CD4-positive, alpha-beta T cell (primary cell): ENCODE measurements around the gene ANKRD13D. TPM values are rescaled to one million over a fixed set of nuclear protein-coding genes. Genes with fewer than 3 reads are reported as not detected.

Experiments
- ATAC-seq: fragments of 200-7000 bp; cut with Tn5 transposase; one replicate; pipeline ENCODE4 v1.10.0; 2022; ENCODE audit warnings: mild to moderate bottlenecking; ENCODE audit not compliant: poor library complexity
- CTCF ChIA-PET: fragments of 350-600 bp; sonication (Branson Sonifier 250); formaldehyde crosslinking; loops from one replicate; lab custom pipeline; 2021; ENCODE audit warnings: antibody characterized with exemption, inconsistent platforms; lab: Charles Lee
- POLR2A ChIA-PET: fragments of 350-600 bp; sonication (Branson Sonifier 250); formaldehyde crosslinking; loops from one replicate; lab custom pipeline; 2021; ENCODE audit warnings: antibody characterized with exemption, inconsistent platforms; lab: Charles Lee
- DNase-seq, 14 experiments: peaks; one replicate each; pipeline ENCODE4 v3.0.0-alpha.2; 2013 to 2020; ENCODE audit warnings: mixed read lengths in 2 of 14
- H3K27ac ChIP-seq, 2 donors: one replicate each; pipeline versions ENCODE4 v1.5.1 to v1.7.0; 2013; ENCODE audit warnings: low read length in 2 of 2, low read depth in 1 of 2, mild to moderate bottlenecking in 1 of 2
- H3K27me3 ChIP-seq, 2 experiments: 1 replicate in 1 of 2; 2 replicates in 1 of 2; pipeline versions ENCODE4 v1.6.1 to v1.7.0; 2013; ENCODE audit warnings: low read length in 2 of 2, control low read depth in 1 of 2, mild to moderate bottlenecking in 1 of 2, moderate library complexity in 1 of 2; ENCODE audit not compliant: insufficient read depth in 2 of 2, control insufficient read depth in 1 of 2
- H3K36me3 ChIP-seq: one replicate; pipeline ENCODE4 v1.6.1; 2013; ENCODE audit warnings: low read length, control low read depth; ENCODE audit not compliant: insufficient read depth
- H3K4me1 ChIP-seq: one replicate; pipeline ENCODE4 v1.6.1; 2013; ENCODE audit warnings: low read length, control low read depth; ENCODE audit not compliant: insufficient read depth
- H3K4me3 ChIP-seq: one replicate; pipeline ENCODE4 v1.5.1; 2013; ENCODE audit warnings: mild to moderate bottlenecking, low read length, moderate library complexity
- H3K9me3 ChIP-seq, 2 experiments: 1 replicate in 1 of 2; 2 replicates in 1 of 2; pipeline versions ENCODE4 v1.6.1 to v1.7.0; 2013; ENCODE audit warnings: low read length in 2 of 2, mild to moderate bottlenecking in 2 of 2, control low read depth in 1 of 2, moderate library complexity in 1 of 2; ENCODE audit not compliant: control insufficient read depth in 1 of 2, insufficient read depth in 1 of 2
- H3K27ac Mint-ChIP-seq: one replicate; pipeline ENCODE4 v1.8.0; 2020; ENCODE audit warnings: mixed read lengths
- H3K27me3 Mint-ChIP-seq: one replicate; pipeline ENCODE4 v1.8.0; 2021; ENCODE audit warnings: mixed read lengths
- H3K36me3 Mint-ChIP-seq: one replicate; pipeline ENCODE4 v1.8.0; 2021; ENCODE audit warnings: low read depth, mixed read lengths
- H3K4me1 Mint-ChIP-seq: one replicate; pipeline ENCODE4 v1.8.0; 2021; ENCODE audit warnings: low read depth, mixed read lengths
- H3K4me3 Mint-ChIP-seq: one replicate; pipeline ENCODE4 v1.8.0; 2020; ENCODE audit warnings: mild to moderate bottlenecking, mixed read lengths
- H3K9me3 Mint-ChIP-seq: one replicate; pipeline ENCODE4 v1.8.0; 2020; ENCODE audit warnings: mixed read lengths
- intact Hi-C, 2 experiments: fragments of 100-400 bp; cut with DNase I in 1 of 2; cut with micrococcal nuclease in 1 of 2; formaldehyde crosslinking; loops; one replicate each; pipeline versions ENCODE4 v1.15.1 to v1.9.0; 2023 to 2025; cut with DNase I, micrococcal nuclease
- total RNA-seq, 174 experiments: library from RNA in 2 of 174; stranded (reverse) in 2 of 174; gene quantifications; one replicate each; pipeline ENCODE4 v1.2.3 and lab custom pipeline; 2021 to 2026
- TF ChIP-seq, protein P1 (sequence below): fragments of 200-600 bp; IDR thresholded peaks from one replicate; pipeline ENCODE4 v1.8.0; 2022; ENCODE audit warnings: antibody characterized with exemption, mild to moderate bottlenecking

Gene ANKRD13D
- total RNA-seq, 2 experiments from 2014 or later = 160 to 161 TPM

DNA sequence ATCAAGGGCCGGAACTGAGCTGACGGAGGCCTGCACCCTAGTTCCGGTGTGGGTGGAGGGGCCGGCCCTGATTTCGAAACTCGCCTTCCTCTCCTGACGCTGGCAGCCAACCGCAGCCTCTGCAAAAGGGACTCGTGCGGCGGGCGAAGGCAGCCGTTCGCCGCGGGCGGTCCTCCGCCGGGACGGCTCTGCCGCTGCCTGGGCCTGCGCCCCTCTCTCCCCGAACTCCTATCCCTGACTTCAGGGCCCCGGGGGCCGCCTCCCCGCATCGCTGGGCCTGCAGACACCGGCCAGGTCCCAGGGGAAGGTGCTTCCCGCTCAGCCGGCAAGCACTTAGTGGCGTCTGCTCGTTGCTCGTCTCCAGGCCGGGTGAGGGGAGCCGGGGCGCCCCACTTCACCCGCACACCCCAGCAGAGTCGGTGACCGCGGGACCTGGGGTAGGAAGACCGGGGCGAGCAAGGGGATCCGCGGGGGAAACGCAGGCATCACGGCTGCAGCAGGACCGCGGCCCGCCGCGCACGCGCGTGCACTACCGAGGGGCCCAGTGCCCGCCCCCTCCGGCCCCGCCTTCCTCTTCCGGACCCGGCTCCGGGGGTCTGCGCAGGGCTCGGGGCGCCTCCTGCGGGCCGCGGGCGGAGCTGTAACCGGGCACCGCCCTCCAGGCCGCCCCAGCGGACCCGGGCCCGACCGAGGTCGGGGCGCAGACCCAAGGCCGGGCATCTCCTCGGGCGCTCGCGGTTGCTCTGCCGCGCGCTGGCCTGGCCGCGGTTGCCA is 464 bp upstream of the ANKRD13D start:
- no peaks in the 10 kb centered on the region for H3K27me3 Mint-ChIP-seq
- ChIA-PET POLR2A (interaction anchor here (0.5 to 5.5 kb wide), 22 partner anchors 10 to 650 kb away, joined by 3 to 191 read pairs (median 6); partner anchors contain the start of genes AIP, GRK2, KDM2A and POLD4), CTCF (interaction anchor here (0.8 to 4.5 kb wide), 12 partner anchors 9 to 94 kb away, joined by 3 to 38 read pairs (median 5); partner anchors contain the start of gene GRK2)
- H3K27ac ChIP-seq = peak overlapping the region; percentile 90 to 95
- H3K4me3 Mint-ChIP-seq = peak overlapping the region; percentile 83
- ATAC-seq = peak; percentile 63
- peaks cover 49% of the 10 kb centered on the region for H3K4me1 Mint-ChIP-seq
- intact Hi-C loops = loop anchor here (1.0 to 10.0 kb wide), 5 partner anchors 11 to 196 kb away; partner anchors contain the start of gene AIP (in 1 of the 2)
- TF ChIP-seq, protein P1, sequence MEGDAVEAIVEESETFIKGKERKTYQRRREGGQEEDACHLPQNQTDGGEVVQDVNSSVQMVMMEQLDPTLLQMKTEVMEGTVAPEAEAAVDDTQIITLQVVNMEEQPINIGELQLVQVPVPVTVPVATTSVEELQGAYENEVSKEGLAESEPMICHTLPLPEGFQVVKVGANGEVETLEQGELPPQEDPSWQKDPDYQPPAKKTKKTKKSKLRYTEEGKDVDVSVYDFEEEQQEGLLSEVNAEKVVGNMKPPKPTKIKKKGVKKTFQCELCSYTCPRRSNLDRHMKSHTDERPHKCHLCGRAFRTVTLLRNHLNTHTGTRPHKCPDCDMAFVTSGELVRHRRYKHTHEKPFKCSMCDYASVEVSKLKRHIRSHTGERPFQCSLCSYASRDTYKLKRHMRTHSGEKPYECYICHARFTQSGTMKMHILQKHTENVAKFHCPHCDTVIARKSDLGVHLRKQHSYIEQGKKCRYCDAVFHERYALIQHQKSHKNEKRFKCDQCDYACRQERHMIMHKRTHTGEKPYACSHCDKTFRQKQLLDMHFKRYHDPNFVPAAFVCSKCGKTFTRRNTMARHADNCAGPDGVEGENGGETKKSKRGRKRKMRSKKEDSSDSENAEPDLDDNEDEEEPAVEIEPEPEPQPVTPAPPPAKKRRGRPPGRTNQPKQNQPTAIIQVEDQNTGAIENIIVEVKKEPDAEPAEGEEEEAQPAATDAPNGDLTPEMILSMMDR = peak; percentile 48
- H3K4me1 ChIP-seq = peaks cover 86% of the 10 kb centered on the region
- peak overlapping the region; percentile 90 for H3K27ac Mint-ChIP-seq
- peaks cover 85% of the 10 kb centered on the region for H3K36me3 Mint-ChIP-seq
- no peaks in the 10 kb centered on the region for H3K9me3 Mint-ChIP-seq
- no peaks in the 10 kb centered on the region for H3K27me3 ChIP-seq
- H3K4me3 ChIP-seq = peak overlapping the region; percentile 91
- peaks cover 69% of the 10 kb centered on the region for H3K36me3 ChIP-seq
- H3K9me3 ChIP-seq = no peaks in the 10 kb centered on the region
- peak; percentile 79 to 95 (median 89) for DNase-seq

DNA sequence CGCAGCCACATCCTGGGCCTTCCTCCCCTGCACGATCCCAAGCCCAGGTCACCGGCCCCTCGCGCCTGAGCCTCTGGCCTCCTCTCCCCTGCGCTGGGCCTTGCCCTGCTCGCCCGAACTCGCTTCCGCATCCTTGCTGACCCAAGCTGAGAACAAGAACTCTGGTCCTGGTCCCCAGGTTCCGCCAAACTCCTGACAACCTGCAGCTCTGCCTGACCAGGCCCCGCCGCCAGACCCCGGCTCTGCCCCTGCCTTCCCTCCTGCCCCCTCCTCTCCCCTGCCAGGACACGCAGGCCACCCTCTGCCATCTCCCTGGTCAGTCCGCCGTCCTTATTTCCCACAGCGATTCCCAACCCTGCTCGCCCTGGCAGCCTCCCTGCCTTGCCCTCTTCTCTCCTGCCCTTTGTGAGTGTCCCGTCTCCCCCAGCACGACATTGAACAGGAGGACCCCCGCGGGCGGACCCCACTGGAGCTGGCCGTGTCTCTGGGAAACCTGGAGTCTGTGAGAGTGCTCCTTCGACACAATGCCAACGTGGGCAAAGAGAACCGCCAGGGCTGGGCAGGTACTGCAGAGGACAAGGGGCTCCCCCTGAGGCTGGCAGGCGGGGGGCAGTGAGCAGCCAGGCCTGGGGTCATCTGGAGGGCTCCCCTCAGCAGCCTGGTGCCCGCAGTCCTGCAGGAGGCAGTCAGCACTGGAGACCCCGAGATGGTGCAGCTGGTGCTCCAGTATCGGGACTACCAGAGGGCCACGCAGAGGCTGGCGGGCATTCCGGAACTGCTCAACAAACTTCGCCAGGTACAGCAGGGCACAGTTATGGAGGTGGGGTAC is 762 bp downstream of the ANKRD13D start:
- Mint-ChIP-seq H3K4me1 (peaks cover 55% of the 10 kb centered on the region), H3K27ac (peak overlapping the region; percentile 87), H3K4me3 (peak overlapping the region; percentile 92), H3K27me3 (no peaks in the 10 kb centered on the region), H3K9me3 (no peaks in the 10 kb centered on the region), H3K36me3 (peaks cover 83% of the 10 kb centered on the region)
- TF ChIP-seq, protein P1 = no peak
- Histone ChIP-seq H3K27me3 (no peaks in the 10 kb centered on the region), H3K27ac (peak overlapping the region; percentile 29 to 56), H3K4me3 (peak overlapping the region; percentile 77), H3K4me1 (peaks cover 76% of the 10 kb centered on the region), H3K9me3 (no peaks in the 10 kb centered on the region), H3K36me3 (peaks cover 57% of the 10 kb centered on the region)
- ChIA-PET CTCF (interaction anchor here (1.3 to 4.5 kb wide), 7 partner anchors 14 to 54 kb away, joined by 3 to 38 read pairs (median 22); partner anchors contain the start of gene GRK2), POLR2A (interaction anchor here (1.0 to 5.5 kb wide), 11 partner anchors 12 to 111 kb away, joined by 4 to 191 read pairs (median 23); partner anchors contain the start of genes GRK2, POLD4, PPP1CA and RAD9A)
- intact Hi-C loops = loop anchor here (1.0 to 10.0 kb wide), 3 partner anchors 27 to 195 kb away; partner anchors contain the start of gene AIP (in 1 of the 2)
- DNase-seq (peak in 1 of 14 experiments; percentile 8), ATAC-seq (no peak)

DNA sequence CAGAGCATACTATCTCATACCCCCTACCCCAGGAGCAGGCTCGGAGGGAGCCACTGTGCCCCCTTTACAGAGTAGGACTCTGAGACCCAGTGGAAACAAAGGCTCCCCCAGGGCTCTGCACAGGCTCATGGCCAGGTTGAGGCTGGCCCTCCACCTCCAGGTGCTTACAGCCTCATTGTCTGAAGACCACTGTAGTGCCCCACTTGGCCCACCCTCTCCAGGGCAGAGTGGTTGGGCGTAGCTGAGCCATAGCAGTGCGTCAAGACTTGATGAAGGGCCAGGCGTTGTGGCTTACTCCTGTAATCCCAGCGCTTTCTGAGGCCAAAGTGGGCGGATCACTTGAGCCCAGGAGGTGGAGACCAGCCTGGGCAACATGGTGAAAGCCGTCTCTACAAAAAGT is 1.7 kb downstream of the ANKRD13D start:
- Histone ChIP-seq H3K4me3 (peak overlapping the region; percentile 77), H3K4me1 (peaks cover 67% of the 10 kb centered on the region), H3K36me3 (peaks cover 54% of the 10 kb centered on the region), H3K27me3 (no peaks in the 10 kb centered on the region), H3K27ac (peak overlapping the region in 1 of 2 donors; percentile 53), H3K9me3 (peaks cover 5 to 6% of the 10 kb centered on the region in 2 experiments)
- H3K4me1 Mint-ChIP-seq = peaks cover 57% of the 10 kb centered on the region
- POLR2A ChIA-PET = interaction anchor here (0.6 to 5.5 kb wide), 6 partner anchors 10 to 62 kb away, joined by 3 to 188 read pairs (median 4); partner anchors contain the start of gene GRK2
- peak overlapping the region; percentile 92 for H3K4me3 Mint-ChIP-seq
- TF ChIP-seq, protein P1 = no peak
- ATAC-seq = no peak
- CTCF ChIA-PET = interaction anchor here (0.6 kb wide), 1 partner anchor 18 kb away, joined by 4 read pairs; no protein-coding TSS in a partner anchor
- no peaks in the 10 kb centered on the region for H3K27me3 Mint-ChIP-seq
- peaks cover 85% of the 10 kb centered on the region for H3K36me3 Mint-ChIP-seq
- intact Hi-C loops = loop anchor here in 1 of 2 experiments (10.0 kb wide), 1 partner anchor 46 kb away; no protein-coding TSS in a partner anchor
- no peaks in the 10 kb centered on the region for H3K9me3 Mint-ChIP-seq
- DNase-seq = no peak
- H3K27ac Mint-ChIP-seq = peak overlapping the region; percentile 87
